DMS153 treated with DMSO at 0.1 percent for 48 hours (cell line): ENCODE measurements around the gene PCDHGA1.

Experiments
- DNase-seq: peaks from one replicate; lab custom pipeline; 2025; ENCODE audit not compliant: unreplicated experiment; lab: John Stamatoyannopoulos, UW

The PCDHGA1 gene

GRCh38 chr5:141490271-141490670 lies 160.0 kb downstream of the PCDHGA1 start:
- DNase-seq: no peak

- DNase-seq: no peak
Measured at GRCh38 chr5:141490771-141491170, 160.5 kb downstream of the PCDHGA1 start.

DNA sequence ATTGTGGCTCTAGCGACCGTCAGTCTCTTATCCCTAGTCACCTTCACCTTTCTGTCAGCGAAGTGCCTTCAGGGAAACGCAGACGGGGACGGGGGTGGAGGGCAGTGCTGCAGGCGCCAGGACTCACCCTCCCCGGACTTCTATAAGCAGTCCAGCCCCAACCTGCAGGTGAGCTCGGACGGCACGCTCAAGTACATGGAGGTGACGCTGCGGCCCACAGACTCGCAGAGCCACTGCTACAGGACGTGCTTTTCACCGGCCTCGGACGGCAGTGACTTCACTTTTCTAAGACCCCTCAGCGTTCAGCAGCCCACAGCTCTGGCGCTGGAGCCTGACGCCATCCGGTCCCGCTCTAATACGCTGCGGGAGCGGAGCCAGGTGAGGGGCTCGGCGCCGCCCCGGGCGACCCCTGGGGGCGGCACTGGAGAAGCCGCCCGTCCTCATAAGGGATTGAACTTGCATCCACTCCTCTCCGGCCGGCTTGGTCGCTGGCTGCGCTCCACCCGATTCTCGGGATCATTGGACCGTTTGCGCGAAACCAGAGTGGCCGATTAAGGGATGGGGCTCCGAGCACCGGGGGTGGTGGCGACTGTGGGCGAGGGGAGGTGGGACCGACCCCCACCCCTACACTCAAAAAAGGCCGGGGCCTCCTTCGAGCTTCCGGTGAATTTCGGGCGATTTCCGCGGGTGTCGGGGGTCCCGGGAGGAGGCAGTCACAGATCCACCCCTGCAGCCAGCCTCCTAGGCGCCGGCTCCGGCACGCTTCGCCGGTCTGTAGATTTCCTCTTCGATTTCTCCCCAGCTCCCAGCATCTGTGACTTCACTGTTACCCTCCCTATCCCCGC lies 161.2 kb downstream of the PCDHGA1 start:
- DNase-seq: no peak

- no peak for DNase-seq
Measured at GRCh38 chr5:141492168-141492885, 162.0 kb downstream of the PCDHGA1 start.

GRCh38 chr5:141493500-141494422 lies 163.4 kb downstream of the PCDHGA1 start:
- DNase-seq: no peak

DNA sequence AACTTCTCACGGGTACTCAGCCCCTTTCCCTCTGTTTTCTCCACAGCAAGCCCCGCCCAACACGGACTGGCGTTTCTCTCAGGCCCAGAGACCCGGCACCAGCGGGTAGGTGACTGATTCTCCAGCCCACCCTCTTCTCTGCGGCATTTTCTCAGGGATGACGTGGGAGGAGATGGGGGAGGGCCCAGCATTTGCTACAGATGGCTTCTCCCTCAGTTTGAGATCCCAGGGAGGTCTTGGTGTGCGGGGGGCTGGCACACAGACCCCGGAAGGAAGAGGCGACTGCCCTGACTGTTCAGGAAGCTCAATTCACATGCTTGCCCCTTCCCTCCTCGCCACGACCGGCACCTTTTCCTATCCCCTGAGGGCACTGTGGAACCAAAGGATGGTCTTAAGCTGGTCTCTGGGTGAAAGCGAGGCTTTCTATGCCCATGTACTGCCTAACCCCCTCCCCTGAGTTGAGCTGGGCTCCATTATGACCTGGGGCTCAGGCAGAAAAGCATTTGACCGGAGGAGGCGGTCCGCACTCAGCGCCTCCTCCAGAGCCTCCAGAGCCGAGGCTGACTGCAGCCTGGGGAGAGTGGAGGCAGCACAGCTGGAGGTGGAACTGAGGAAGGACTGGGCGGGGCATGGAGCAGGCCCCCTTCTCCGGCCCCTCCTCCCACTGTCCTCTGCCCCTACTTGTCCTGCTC lies 164.6 kb downstream of the PCDHGA1 start:
- no peak for DNase-seq

- DNase-seq: no peak
Measured at GRCh38 chr5:141495453-141495811, 165.1 kb downstream of the PCDHGA1 start.

DNA sequence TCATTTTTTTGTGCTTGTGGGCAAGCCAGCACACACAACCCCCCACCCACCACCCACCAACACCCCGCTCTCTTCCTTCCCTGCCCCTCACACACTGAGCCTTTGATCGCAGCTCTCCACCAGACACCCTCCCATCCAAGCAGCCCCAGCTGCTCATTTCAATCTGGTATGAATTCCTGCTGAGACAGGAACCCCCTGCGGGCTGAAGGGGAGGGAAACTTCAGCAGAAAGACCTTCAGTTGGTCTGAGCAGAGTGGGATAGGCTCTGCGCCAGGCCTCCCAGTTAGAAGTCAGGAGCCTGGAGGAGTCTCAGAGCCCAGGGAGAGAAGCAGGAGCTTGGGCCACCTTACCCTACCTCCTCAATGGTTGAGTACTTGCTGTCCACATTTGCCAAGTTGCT lies 165.7 kb downstream of the PCDHGA1 start:
- DNase-seq: no peak

DNA sequence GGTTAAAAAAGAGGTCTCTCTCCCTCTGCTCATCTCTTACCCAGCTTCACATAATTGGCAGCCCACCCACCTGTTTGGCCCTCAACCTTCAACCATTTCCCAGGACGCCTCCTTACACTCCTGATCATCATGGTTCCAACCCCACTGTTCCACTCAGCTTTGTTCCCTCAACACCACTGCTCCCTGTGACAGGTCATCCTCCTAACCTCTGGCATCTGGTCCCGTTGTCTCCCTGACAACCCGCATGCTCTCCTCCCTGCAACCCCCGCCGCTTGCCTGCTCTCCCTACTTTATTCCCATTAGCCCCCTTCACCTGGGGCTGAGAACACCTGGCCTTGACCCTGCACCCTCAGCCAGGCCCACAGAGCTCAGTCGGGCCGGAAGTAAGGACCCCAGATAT lies 171.4 kb downstream of the PCDHGA1 start:
- no peak for DNase-seq

DNA sequence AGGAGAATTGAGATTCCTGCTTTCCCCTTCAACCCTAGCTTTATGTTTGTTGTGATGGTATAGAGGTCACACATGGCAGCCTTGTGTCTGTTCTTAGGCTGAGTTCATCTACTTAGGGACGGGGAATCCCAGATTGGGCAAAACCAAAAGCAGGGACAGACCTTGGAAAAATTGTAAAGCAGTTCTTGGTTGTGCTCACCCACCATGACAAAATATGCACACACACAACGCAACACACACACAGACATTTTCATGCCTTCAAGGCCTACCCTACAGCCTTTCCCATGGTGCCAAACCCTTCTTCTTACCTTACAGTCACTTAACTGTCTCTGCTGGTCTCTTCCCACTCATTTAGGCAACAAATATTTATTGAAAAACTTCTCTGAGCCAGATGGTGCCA lies 173.4 kb downstream of the PCDHGA1 start:
- DNase-seq: no peak

DNA sequence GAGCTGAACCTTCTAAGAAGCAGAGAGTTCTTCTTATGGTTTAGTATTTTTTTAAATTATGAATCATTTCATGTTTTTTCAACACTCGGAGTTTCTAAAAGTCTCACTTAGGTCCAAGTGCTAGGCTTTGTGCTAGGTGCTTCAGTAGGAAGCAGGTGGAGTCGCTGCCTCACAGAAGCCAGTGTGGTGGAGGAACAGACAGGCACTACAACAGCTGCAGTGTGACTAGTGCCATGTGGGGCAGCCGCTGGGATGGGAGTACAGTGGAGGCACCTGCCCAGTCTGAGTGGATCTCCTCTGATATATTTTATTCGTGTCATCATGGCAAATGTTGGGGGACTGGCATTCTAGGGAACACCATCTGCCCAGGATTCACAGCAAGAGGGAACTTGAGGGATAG lies 173.9 kb downstream of the PCDHGA1 start:
- no peak for DNase-seq

- no peak for DNase-seq
Measured at GRCh38 chr5:141506381-141507155, 176.3 kb downstream of the PCDHGA1 start.

- no peak for DNase-seq
Measured at GRCh38 chr5:141507387-141508091, 177.2 kb downstream of the PCDHGA1 start.

GRCh38 chr5:141508440-141508797 lies 178.1 kb downstream of the PCDHGA1 start:
- no peak for DNase-seq

DNA sequence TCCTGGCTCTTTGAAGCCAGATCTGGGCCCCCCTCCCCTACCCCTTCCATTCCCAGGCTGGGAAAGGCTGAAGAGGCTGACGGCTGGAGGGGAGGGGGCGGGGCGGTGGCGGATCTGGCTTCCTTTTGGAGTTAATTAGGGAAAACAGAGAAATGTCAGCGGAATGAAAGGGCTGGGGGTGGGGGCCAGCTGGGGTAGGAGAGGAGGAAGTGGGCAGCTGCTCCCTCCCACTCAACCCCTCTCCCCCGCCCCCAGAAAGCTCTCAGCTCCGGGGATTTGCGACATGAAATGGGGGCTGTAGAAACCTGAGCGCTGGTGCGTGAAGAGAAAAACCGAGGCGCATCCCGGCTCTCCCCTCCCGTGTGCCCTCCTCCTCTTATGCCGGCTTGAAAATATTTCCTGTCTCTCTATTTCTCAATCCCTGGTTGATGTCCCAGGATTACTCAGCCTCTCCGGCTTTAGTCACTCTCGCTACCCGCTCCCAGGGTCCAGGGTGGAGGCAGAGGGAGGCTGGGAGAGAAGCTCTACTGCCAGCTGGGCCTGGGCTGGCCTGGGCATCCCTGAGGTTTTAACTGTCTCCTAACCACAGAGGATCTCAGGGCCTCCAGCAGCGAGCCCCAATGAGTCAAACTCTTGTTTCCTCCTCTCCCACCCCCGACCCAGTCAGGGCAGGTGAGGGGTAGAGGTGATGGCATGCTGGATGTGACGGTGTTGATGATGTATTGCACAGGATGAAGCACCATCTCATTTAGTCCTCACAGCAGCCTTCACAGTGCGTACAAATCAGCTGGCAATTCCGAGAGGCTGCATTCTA lies 178.7 kb downstream of the PCDHGA1 start:
- DNase-seq: no peak

DNA sequence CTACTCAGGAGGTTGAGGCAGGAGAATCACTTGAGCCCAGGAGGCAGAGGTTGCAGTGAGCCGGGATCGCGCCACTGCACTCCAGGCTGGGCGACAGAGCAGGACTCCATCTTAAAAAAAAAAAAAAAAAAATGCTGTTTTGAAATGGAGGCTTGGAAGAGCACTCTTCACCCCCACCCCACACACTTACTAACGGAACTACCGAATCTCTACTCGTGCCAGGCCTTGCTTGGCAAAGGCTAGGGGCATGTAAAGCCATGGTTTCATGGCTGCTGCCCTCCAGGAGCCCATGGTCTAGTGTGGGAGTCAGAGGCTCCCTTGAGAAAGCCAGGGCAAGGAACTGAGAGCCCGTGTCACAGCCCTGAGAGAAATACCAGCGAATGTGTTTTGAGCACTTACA lies 179.8 kb downstream of the PCDHGA1 start:
- DNase-seq: no peak

GRCh38 chr5:141510850-141511601 lies 180.7 kb downstream of the PCDHGA1 start:
- DNase-seq: no peak

- no peak for DNase-seq
Measured at GRCh38 chr5:141511771-141512325, 181.5 kb downstream of the PCDHGA1 start.
